ENCODE measurements around the gene SMU1. TPM values are rescaled to one million over a fixed set of nuclear protein-coding genes. Genes with fewer than 3 reads are reported as not detected.

Gene SMU1
- total RNA-seq, 4 donors from 2014 or later, result 12.8 to 18.1 (median 15.8) TPM

DNA sequence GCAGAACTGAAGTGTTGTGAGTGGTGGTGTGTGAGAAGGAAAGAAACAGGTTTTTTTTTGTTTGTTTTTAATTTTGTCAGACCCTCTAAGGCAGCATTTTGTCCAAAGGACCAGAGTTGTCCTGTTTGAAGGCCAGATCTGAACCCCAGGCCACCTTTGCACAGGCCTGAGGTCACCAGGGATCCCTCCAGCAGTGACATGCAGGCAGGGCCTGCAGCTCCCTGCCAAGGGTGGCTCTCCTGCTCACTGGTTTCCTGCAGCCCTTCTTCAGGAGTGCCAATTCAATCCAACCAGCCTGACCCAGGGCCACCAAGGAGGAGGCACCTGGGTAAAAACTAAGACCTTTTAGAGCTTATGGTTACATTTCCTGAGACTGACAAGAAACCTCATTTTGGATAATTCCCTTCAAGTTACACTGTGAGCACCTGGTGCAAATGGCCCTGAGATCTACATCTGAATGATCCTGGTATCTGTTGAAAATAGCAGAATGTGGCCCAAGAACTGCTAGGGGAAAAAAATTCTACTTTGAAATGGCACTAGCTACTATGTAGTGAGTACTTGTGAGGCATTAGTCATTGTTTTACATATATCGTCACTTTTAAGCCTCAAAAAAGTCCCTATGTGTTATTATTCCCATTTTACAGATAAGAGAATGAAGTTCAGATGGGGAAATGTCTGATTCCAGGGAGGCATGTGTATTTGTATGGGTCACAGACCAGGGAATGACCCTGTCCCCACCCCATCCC is 33.5 kb upstream of the SMU1 start:
- TF ChIP-seq, protein P1, sequence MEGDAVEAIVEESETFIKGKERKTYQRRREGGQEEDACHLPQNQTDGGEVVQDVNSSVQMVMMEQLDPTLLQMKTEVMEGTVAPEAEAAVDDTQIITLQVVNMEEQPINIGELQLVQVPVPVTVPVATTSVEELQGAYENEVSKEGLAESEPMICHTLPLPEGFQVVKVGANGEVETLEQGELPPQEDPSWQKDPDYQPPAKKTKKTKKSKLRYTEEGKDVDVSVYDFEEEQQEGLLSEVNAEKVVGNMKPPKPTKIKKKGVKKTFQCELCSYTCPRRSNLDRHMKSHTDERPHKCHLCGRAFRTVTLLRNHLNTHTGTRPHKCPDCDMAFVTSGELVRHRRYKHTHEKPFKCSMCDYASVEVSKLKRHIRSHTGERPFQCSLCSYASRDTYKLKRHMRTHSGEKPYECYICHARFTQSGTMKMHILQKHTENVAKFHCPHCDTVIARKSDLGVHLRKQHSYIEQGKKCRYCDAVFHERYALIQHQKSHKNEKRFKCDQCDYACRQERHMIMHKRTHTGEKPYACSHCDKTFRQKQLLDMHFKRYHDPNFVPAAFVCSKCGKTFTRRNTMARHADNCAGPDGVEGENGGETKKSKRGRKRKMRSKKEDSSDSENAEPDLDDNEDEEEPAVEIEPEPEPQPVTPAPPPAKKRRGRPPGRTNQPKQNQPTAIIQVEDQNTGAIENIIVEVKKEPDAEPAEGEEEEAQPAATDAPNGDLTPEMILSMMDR (IDR thresholded peaks at IDR 0.05; ENCODE audit: low read depth), result no peak

DNA sequence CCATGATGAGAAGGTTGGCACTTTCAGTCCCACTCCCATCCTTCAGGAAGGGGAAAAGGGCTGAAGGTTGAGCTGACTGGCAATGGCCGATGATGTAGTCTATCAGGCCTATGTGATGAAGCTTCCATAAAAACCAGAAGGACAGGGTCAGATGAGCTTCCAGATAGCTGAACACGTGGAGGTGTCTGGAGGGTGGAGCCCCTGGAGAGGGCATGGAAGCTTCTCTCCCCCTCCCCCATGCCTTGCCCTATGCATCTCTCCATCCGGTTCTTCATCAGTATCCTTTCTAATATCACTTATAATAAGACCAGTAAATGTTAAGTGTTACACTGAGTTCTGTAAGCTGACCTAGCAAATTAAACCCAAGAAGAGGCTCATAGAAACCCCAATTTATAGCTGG is 32.6 kb upstream of the SMU1 start:
- TF ChIP-seq, protein P1 (IDR thresholded peaks at IDR 0.05; ENCODE audit: low read depth), result no peak

DNA sequence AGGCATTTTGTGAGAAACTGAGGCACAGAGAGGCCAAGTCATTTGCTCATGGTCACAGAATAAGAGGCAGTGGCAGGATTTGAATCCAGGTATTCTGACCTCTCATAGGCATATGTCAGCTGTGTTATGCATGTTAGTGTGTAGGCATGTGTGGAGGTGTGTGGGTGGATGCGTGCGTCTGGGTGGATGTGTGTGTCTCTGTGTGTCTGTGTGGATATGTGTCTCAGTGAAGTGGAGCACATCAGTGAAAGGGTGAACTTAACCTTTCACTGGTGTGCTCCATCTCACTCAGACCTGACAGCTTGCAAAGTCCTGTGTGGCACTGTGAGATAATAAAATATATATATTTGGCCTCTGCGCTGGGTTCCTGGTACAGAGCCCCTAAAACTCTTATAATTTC is 32.0 kb upstream of the SMU1 start:
- TF ChIP-seq, protein P1 (IDR thresholded peaks at IDR 0.05; ENCODE audit: low read depth), result no peak

DNA sequence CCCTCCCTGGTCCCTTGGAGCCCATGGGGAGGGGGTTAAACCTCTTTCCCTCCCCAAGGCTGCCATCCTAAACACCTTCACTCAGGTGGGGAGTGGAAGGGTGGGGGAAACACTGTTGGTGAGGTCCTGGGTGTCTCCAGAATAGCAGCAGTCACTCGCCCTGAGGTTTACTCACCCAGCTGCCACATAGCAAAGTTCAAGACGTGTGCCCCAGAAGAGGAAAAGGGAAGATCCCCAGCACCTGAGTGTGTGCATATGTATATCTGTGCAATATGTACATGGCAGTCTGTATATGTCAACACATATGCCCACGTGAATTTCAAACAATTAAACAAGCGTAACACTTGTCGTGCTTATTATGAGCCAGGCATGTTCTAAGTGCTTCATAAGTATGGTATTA is 31.3 kb upstream of the SMU1 start:
- TF ChIP-seq, protein P1 (IDR thresholded peaks at IDR 0.05; ENCODE audit: low read depth), result no peak

DNA sequence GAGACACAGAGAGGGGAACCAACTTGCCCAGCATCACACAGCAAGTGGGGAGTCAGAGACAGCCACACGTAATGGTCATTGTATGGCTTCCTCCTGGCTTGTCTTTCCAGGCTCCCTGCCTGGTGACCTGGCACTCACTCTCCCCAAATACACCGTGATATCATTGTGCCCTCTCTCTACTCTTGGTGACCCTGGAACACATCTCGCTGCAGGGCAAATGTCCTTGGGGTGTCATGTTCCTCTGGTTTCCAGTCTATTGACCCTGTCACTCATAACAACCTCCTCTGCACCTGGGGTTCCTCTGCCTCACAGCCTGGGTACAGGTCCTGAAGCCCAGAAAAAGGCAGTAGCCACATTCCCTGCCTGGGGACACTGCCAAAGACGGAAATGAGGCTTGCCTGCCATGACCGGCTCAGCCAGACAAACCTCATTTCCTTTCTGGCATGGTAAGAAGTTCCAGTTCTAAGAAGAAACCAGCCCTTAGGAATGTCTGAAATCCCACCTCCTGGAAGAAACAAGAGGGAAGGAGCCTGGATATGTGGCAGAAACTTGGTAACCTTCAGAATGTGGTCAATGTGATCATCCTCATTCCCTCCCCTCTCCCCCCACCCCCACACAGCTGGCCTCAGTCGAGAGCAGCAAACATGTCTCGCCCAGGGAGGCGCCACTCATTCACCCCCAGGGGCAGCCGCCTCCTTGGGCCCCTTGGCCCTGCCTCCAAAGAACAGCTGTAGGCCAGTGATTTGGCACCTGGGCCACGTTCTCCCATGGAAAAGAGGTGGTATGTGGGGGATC is 30.6 kb upstream of the SMU1 start:
- TF ChIP-seq, protein P1 (IDR thresholded peaks at IDR 0.05; ENCODE audit: low read depth), result no peak

DNA sequence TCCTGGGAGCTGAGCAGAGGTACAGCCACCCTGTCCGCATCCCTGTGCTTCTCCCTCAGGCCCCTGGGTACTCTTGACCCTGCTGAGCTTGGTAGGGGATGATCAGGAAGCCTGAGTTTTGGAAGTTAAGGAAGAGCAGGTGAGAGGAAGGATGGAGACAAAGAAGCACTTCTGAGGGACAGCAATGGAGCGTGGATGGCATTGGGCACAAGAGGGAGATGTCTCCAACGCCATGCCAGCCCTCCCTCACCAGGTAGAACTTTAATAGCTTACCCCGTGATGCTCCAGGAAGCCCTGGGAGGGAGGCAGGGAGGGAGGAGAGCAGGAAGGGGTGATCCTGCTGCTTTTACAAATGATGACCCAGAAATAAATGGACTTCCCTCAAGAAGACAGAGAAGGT is 29.9 kb upstream of the SMU1 start:
- TF ChIP-seq, protein P1 (IDR thresholded peaks at IDR 0.05; ENCODE audit: low read depth), result no peak

DNA sequence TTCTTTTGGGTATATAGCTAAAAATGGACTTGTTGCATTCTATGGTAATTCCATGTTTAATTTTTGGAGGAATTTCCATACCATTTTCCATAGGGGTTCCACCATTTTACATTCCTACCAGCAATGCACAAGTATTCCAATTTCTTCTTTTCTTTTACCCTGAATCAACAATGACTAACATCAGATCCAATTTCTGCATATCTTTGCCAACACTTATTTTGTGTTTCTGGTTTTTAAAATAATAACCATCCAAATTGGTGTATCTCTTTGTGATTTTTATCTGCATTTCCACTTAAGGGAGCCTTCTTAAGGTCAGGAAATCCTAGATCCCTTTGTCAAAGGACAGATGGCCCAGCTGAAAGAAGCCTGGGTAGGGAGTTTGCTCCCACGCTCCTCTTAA is 29.5 kb upstream of the SMU1 start:
- TF ChIP-seq, protein P1 (IDR thresholded peaks at IDR 0.05; ENCODE audit: low read depth), result no peak

Data from subcutaneous adipose tissue (tissue), 4 donors.